GM21381 (cell line): ENCODE results near the gene FOXE3.

Source experiments
- ATAC-seq: cut with Tn5 transposase; IDR thresholded peaks from one replicate; pipeline ENCODE4 v1.9.1; 2021; ENCODE audit warnings: mild to moderate bottlenecking, moderate library complexity; ENCODE audit not compliant: unreplicated experiment

FOXE3 gene

DNA sequence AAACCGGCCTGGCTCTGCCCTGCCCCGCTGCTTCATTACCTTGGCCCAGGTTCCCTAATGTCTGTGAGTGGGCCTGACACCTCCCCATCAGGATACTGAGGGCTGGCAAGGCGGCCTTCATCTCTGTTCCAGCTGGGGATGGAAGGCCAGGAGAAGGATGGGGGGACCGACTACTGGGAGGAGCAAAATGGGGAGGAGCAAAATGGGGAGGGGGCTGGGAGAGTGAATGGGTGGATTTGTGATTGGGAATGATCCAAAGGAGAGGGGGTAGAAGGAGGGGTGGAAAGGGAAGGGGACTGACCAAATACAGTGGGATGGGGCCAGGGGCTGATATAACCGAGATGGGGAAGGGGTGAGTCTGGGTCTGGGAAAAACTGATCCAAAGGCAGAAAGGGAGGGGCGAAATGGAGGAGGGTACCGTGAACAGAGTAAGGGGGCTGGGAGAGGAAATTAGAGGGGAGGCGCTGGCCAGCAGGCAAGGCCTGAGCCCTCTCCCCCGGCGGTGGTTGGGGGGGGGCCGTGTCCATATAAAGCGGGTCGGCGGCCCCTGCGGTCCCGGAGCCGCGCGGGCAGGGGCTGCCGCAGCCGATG lies at the start of gene FOXE3:
Gene FOXE3, plus strand, starts transcription at position 558 of the 591 bp plus-strand sequence. Its CDS starts 31 bp downstream, at position 589.
- no peak for ATAC-seq

DNA sequence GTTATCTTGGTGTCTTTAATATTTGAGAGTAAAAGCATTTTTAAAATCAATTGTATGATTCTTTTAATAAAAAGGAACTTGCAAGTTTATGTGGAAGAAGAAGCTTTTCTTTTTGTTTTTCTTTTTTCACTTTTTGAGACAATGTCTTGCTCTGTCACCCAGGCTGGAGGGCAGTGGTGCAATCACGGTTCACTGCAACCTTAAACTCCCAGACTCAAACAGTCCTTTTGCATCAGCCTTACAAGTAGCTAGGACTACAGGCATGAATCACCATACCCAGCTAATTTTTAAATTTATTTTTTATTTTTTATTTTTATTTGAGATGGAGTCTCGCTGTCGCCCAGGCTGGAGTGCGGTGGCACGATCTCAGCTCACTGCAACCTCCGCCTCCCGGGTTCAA lies 48.4 kb upstream of the FOXE3 start:
- no peak for ATAC-seq

DNA sequence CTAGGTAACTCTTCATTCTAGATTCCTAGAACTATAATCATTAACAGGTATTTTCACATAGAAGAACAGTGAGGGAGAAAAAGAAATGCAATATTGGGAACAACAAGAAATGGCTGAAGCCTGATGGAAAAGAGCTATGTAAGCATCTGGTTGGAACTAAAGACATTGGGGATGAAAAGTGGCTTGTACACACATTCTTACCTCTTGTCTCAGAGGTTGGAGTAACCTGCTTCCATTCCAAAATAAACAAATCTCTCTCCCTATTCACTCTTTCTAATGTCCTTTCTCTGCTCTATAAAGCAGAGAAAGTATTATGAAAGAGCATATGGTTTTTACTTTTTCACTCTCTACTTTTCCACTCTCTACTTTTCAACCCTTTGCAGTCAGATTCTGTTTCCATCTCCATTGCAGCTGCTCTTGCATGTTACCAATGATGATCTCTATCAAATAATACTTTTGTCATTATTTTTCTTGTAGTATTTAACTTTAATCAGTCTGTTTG lies 45.0 kb upstream of the FOXE3 start:
- ATAC-seq: no peak

DNA sequence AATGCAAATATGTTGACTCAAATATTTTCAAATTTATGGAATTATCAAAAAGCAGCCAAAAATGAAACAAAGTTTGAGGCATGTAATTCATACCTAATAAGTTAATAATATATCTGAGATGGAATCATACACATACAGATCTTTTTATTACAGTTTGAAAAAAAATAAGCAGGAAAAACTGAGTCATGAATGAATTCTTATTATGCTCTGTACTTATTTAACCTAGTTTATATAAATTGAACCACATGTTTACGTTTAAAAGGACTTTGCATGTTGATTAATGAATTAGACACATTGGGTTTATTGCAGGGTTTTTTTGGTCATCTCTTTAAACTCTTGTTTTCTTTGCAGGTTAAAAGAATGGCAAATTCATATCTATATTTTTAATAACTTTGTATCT lies 41.6 kb upstream of the FOXE3 start:
- ATAC-seq: no peak

DNA sequence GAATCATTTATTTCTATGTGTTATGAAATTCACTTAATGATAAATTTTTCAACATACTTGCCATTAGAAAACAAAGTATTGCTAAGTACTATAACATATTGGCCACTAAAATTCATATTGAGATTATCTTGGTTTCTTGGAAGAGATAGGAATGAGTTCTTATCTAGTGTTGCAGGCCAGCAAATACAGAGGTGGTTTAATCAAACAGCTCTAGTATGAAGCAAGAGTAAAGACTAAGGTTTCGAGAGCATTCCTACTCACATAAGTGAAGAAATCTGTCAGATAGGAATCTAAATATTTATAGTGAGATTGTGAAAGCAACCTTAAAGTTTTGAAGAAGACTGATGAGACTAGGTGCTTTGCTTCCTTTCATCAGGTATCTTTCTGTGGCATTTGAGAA lies 37.9 kb upstream of the FOXE3 start:
- ATAC-seq: no peak

DNA sequence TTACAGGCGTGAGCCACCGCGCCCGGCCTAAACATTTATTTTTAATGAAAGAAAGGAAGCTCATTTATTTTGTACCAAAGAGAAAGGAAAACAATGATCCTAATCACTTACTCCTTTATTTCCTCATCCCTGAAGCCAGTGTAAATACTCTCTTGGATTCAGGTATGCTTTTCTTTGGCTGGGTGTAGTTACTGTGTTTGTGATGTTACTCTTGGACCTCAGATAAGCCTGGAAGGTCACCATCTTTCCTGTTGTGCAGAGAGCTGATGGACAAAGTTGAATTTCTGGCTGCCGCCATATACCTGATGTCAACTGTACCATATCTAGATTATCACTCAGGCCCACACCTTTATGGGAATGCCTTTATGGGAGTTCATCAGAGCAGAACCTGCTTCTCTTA lies 35.4 kb upstream of the FOXE3 start:
- ATAC-seq: no peak

DNA sequence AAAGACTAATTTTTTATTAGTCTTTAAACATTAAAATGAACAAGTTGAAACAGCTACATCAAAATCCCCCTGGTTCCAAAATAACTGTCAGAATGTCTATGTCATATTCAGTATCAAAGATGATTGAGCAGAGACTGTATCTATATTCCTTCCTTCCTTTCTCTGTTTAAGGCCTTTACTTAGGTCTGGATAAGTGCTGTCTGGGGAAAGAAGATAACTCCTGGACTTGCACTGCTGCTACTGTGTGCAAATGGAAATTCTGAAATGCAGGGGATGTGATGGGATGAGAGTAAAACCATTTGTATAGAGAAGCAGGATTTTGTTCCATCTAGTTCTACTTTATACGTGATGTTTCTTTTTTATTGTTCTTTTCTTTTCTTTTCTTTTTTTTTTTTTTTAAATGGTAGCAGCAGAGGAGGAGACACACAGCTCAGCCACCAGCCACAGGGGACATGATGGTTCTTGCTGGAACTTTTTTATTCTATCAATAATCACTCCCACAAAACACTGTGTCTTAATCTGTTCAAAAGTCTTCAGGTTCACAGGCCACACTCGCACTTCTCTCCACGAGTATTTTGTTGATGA lies 33.6 kb upstream of the FOXE3 start:
- no peak for ATAC-seq

DNA sequence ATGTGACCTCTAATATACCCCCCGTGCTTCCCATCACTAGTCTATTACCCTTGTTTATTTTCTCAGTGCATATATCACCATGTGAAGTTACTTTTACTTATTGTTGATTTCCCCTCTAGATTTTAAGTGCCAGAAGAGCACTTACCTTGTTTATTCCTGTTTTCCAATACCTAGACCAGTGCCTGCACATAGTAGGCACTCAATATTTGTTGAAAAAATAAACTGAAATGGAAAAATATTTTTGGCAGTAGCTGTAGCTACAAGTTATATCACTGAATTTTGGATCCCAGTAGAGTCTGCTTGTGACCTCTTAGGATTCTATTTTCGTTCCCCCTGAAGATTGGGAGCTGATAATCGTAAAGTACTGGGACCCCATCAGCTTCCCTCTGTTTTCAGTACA lies 32.0 kb upstream of the FOXE3 start:
- ATAC-seq: no peak

DNA sequence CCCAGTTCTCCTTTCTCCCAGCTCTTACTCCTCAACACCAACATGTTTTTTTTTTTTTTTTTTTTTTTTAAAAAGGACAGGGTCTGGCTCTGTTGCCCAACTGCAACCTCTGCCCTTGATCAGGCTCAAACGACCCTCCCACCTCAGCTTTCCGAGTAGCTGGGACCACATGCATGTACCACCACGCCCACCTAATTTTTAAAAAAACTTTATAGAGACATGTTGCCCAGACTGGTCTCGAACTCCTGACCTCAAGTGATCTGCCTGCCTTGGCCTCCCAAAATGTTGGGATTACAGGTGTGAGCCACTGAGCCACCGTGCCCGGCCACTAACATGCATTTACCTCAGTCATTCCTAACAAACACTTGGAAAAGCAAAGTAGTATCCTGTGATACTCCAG lies 31.1 kb upstream of the FOXE3 start:
- ATAC-seq: no peak

DNA sequence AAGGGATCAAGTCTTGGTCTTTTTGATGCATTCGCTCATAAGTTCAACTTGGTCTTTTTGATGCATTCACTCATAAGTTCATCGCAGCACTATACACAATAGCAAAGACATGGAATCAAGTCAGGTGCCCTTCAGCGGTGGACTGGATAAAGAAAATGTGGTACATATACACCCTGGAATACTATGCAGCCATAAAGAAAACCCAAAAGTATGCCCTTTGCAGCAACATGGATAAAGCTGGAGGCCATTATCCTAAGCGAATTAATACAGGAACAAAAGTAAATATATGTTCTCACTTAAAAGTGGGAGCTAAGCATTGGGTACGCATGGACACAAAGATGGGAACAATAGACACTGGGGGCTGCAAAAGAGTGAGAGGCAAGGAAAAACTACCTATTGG lies 29.8 kb upstream of the FOXE3 start:
- ATAC-seq: no peak

DNA sequence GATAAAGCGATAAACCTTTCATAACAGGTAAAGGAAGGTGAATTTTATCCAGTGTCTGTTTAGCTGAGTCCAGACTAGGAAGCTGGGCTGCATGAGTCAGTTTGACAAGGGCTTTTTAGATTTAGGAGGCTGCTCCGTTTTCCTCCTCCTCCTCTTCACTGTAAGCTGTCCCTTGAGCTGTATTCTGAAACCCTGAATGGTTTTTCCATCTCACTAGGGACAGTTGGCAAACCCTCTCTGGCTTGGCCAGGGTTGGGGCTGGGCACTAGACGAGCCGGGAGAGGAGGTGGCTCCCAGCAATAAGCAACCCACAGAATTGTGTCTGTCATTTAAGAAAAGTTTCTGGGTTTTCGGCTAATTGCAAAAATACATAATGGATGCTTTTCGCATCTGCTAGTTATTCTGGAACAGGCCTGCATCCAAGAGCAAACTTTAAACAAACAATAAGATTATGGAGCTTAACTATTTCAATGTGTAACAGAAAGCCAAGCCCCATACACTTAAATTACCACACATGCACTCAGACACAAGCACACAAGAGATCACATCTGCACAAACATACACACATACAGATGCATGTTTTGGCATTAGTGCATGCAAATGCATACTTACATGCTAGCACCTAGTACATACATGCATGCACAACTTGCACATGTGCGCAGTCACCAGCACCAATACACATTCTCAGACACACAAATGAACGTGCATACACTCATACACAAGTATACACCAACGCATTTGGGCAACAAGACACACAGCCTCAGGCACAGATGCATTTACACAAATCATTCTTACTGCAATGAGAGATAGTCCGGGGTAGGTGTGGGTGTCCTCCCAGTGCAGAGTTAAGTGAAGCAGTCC lies 27.8 kb upstream of the FOXE3 start:
- peak; percentile 11 for ATAC-seq

DNA sequence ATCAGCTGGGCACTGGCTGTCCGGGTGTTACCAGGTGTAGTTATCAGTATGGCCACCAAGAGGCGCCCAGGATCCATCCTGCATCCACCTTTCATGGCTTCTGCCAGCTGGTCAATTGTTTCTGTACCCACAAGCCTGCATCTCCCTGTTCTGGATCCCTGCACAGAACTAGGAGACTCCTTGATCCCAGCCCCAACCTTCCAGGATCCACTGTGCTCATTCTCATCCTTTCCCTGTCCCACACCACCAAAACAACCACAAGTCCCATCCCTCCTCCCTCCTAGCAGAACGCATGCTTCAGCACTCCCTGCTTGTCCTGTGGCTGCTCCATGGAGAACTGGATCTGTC lies 27.2 kb upstream of the FOXE3 start:
- ATAC-seq: peak; percentile 81

DNA sequence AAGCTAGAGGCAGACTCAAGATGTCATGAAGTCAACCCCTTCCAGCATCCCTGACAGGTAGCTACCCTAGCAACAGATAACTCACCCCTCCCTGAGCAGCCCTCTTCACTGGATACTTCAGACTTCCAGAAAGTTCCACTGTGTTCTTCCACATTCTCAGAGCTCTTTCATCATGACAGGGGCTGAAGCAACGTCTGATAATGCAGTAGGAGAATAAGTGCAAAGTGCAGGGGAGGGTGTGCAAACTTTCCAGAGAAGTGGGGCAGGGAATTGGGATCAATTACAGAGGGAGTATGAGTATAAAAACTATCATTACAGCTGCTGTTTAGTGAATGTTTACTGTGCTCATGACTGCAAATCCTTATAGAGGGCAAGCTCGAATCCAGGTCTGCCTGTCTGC lies 26.4 kb upstream of the FOXE3 start:
- ATAC-seq: no peak

DNA sequence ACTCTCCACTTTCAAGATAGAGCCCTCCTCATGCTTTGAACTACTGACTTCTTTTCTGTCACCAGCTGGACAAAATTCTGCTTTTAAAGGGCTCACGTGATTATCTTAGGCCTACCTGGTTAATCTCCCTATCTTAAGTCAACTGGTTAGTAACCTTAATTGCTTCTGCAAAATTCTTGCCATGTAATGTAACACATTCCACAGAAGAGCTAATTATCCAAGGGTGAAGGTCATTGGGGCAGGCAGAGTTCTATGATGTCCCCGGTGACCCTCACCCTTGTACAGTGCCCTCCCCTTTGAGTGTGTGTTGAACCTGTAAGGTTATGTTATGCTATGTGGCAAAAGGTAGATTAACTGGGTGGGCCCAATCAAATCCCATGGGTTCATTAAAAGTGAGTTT lies 25.2 kb upstream of the FOXE3 start:
- no peak for ATAC-seq

DNA sequence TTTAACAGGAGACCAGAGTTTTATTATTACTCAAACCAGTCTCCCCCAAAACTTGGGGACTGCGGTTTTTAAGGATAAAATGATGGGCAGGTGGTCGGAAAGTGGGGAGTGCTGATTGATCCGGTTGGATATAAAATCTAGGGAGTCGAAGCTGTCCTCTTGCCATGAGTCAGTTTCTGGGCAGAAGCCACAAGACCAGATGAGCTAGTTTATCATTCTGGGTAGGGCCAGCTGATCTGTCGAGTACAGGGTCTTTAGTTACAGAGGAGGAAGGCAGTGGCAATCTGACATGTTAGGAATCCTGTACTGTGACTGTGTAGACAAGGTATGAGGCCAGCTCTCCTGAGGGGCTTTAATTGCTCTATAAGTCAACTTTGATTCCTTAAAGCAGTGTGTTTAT lies 22.9 kb upstream of the FOXE3 start:
- no peak for ATAC-seq

DNA sequence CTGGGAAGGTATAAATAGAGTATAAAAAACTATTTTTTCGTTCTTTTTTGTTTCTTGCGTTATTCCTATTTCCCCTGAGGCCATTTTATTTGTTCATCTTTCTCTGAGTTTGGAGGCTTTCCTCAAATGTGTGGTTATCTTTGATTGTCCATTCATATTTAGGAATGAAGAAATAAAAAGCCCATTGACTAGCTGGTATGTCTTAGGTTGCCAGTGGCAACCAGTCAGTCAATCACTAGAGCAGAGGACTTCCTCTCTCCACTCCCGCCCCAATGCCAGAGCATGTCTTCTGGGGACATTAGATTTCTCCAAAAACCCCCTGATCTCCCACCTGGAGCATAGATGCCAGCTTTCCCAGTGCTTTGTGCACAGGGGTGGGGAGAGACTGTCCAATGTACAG lies 20.7 kb upstream of the FOXE3 start:
- ATAC-seq: no peak

DNA sequence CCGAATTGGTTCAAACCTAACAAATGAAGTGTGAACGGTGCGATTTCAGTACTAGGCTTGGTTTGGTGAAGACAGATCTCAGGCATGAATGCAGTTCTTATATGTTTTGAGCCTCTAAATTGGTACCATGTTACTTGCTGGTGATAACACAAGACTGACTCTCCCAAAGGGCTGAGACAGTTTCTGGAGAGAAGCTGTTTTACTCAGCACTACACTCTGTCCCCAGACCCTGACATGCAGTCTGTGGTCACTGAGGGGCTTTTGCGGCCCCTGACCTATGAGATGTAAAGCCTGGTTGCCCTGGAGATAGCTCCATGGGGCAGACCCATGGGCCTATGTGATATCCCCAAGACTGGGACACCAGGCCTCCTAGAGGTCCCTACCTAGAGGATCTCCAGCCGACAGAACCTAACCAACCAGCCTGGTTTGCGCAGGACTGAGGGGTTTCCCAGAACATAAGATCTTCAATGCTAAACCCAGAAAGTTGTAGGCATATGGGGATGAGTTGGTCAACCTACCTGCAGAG lies 19.4 kb upstream of the FOXE3 start:
- no peak for ATAC-seq

DNA sequence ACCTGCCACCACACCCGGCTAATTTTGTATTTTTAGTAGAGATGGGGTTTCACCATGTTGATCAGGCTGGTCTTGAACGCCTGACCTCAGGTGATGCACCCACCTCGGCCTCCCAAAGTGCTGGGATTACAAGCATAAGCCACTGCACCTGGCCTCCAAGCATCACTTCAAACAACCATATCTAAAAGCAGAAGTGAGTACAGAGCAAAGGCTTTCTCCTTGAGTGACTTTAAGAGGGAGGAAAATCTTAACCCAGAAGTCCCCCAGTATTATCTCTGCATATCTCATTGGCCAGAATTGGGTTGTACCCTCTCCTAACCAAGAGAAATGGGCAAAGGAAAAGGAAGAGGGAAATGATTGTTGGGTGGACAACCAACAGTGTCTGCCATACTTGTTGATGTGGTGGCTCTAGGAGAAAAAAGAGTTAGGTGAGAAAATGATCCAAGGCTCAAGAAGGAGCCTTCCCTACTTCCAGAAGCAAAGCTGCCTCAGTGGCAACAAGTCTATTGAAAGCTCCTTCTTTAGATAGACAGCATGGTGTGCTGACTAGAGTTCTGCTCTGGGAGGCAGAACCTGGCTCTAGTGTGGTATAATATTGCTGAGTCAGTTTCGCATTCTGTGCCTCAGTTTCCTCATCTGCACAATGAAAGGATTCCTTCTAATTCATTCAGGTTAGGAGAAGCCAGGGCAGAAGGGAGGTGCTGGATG lies 16.8 kb upstream of the FOXE3 start:
- ATAC-seq: no peak

DNA sequence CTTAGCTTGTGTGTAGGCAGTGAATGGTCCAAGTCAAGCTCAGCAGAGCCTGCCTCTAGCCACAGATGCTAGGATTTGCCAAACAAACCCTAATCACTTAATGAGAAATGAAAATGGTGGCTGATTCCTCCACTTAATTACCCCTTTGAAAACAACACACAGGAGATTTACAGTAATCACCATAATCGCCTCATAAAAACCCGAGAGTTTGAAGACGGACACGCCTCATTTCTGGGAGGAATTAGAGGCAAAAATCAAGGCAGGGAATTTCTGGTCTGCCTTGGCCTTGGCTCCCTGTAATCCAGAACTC lies 16.3 kb upstream of the FOXE3 start:
- no peak for ATAC-seq

DNA sequence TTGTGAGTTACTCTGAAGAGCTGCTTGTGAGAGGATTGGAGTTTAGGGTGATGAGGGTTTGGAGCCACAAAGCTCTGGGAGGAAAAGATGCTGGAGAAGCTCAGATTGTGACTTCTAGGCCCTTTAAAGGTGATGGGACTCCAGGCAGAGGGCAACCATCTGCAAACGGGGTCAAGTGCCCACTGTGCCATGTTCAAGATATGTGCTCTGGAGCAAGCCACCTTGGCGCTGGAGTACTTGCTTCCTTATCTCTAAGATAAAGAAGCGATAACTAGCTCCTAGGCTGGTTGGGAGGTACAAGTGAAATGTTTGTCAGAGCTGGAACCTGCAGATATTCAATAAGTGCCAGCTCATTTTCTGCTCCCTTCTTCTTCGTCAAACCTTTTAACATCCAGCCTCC lies 14.3 kb upstream of the FOXE3 start:
- no peak for ATAC-seq

DNA sequence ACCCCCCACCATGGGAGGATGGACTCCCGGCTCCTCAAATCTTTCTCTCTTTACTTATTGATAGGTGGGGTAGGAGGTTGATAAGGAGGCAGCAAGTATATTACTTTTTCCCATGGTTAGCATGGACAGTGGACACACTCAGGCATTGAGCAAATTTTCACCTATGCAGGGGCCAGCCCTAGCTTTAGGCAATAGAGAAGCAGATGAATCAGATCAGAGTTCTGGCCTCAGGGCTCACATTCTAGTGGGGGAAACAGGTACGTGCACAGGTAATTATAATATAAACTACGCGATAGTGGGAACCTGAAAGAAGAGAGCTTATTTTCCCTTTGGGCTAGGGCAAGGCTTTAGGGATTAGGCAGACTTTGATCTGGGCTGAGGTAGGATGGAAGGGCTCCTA lies 13.5 kb upstream of the FOXE3 start:
- no peak for ATAC-seq
